ENCODE measurements around the gene SNRNP40. TPM values are rescaled to one million over a fixed set of nuclear protein-coding genes. Genes with fewer than 3 reads are reported as not detected.
"Not testable (repeated sequence)": the region's sequence is repeated elsewhere in the genome, so short reads cannot be mapped to it uniquely, and the experiment has no call there.

SNRNP40 gene
- polyA plus RNA-seq, 1 experiment = 53.1 TPM

GRCh38 chr1:31295874-31296485 lies 608 bp downstream of the SNRNP40 start:
- CTCF ChIA-PET = interaction anchor here (1.1 to 2.5 kb wide), 3 partner anchors 10 to 111 kb away, joined by 3 to 13 read pairs (median 5); no protein-coding TSS in a partner anchor
- H3K4me3 ChIP-seq (ENCODE audit: low read depth, low read length) = peak overlapping the region; percentile 97
- no peaks in the 10 kb centered on the region for H3K9me3 ChIP-seq (ENCODE audit: control insufficient read depth, insufficient read depth, low read length)
- DNase-seq (ENCODE audit: low read depth, low spot score) = no peak
- TF ChIP-seq, protein P1, sequence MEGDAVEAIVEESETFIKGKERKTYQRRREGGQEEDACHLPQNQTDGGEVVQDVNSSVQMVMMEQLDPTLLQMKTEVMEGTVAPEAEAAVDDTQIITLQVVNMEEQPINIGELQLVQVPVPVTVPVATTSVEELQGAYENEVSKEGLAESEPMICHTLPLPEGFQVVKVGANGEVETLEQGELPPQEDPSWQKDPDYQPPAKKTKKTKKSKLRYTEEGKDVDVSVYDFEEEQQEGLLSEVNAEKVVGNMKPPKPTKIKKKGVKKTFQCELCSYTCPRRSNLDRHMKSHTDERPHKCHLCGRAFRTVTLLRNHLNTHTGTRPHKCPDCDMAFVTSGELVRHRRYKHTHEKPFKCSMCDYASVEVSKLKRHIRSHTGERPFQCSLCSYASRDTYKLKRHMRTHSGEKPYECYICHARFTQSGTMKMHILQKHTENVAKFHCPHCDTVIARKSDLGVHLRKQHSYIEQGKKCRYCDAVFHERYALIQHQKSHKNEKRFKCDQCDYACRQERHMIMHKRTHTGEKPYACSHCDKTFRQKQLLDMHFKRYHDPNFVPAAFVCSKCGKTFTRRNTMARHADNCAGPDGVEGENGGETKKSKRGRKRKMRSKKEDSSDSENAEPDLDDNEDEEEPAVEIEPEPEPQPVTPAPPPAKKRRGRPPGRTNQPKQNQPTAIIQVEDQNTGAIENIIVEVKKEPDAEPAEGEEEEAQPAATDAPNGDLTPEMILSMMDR (IDR thresholded peaks at IDR 0.05; ENCODE audit: low read depth, low read length) = no peak
- POLR2A ChIA-PET = interaction anchor here (0.6 to 2.4 kb wide), 4 partner anchors 9 to 253 kb away, joined by 3 to 22 read pairs (median 4); no protein-coding TSS in a partner anchor
- H3K27ac ChIP-seq (ENCODE audit: low read depth, low read length) = peak overlapping the region; percentile 86
- no peaks in the 10 kb centered on the region for H3K27me3 ChIP-seq (ENCODE audit: control insufficient read depth, insufficient read depth, low read length)

- Histone ChIP-seq H3K27me3 (ENCODE audit: control insufficient read depth, insufficient read depth, low read length) (no peaks in the 10 kb centered on the region), H3K27ac (ENCODE audit: low read depth, low read length) (no peak overlapping the region), H3K4me3 (ENCODE audit: low read depth, low read length) (no peak overlapping the region), H3K9me3 (ENCODE audit: control insufficient read depth, insufficient read depth, low read length) (no peaks in the 10 kb centered on the region)
- no peak for DNase-seq (ENCODE audit: low read depth, low spot score)
- POLR2A ChIA-PET = no interaction called here
- TF ChIP-seq, protein P1 (IDR thresholded peaks at IDR 0.05; ENCODE audit: low read depth, low read length) = no peak
- CTCF ChIA-PET = no interaction called here
Measured at GRCh38 chr1:31289021-31289420, 7.6 kb downstream of the SNRNP40 start.

GRCh38 chr1:31287791-31288190 lies 8.8 kb downstream of the SNRNP40 start:
- H3K27ac ChIP-seq (ENCODE audit: low read depth, low read length); DNase-seq (ENCODE audit: low read depth, low spot score); H3K4me3 ChIP-seq (ENCODE audit: low read depth, low read length); CTCF ChIA-PET; H3K27me3 ChIP-seq (ENCODE audit: control insufficient read depth, insufficient read depth, low read length); H3K9me3 ChIP-seq (ENCODE audit: control insufficient read depth, insufficient read depth, low read length): not testable (repeated sequence)
- POLR2A ChIA-PET = interaction anchor here (1.6 kb wide), 1 partner anchor 9 kb away, joined by 4 read pairs; the partner anchor contains the start of genes SNRNP40 and ZCCHC17

GRCh38 chr1:31282426-31282825 lies 14.2 kb downstream of the SNRNP40 start:
- H3K27ac ChIP-seq (ENCODE audit: low read depth, low read length); H3K9me3 ChIP-seq (ENCODE audit: control insufficient read depth, insufficient read depth, low read length); CTCF ChIA-PET; H3K27me3 ChIP-seq (ENCODE audit: control insufficient read depth, insufficient read depth, low read length); DNase-seq (ENCODE audit: low read depth, low spot score); H3K4me3 ChIP-seq (ENCODE audit: low read depth, low read length): not testable (repeated sequence)
- POLR2A ChIA-PET = interaction anchor here (1.0 kb wide), 1 partner anchor 15 kb away, joined by 3 read pairs; the partner anchor contains the start of gene ZCCHC17

- POLR2A ChIA-PET = no interaction called here
- no peaks in the 10 kb centered on the region for H3K9me3 ChIP-seq (ENCODE audit: control insufficient read depth, insufficient read depth, low read length)
- H3K27ac ChIP-seq (ENCODE audit: low read depth, low read length) = no peak overlapping the region
- DNase-seq (ENCODE audit: low read depth, low spot score) = no peak
- H3K4me3 ChIP-seq (ENCODE audit: low read depth, low read length) = no peak overlapping the region
- no peaks in the 10 kb centered on the region for H3K27me3 ChIP-seq (ENCODE audit: control insufficient read depth, insufficient read depth, low read length)
- TF ChIP-seq, protein P1 (IDR thresholded peaks at IDR 0.05; ENCODE audit: low read depth, low read length) = no peak
- CTCF ChIA-PET = interaction anchor here (2.5 kb wide), 1 partner anchor 92 kb away, joined by 8 read pairs; no protein-coding TSS in a partner anchor
Measured at GRCh38 chr1:31273619-31274018, 23.0 kb downstream of the SNRNP40 start.

GRCh38 chr1:31272369-31272768 lies 24.2 kb downstream of the SNRNP40 start:
- POLR2A ChIA-PET = no interaction called here

More at GRCh38 chr1:31272369-31272768, 24.2 kb downstream of the SNRNP40 start:
- no peaks in the 10 kb centered on the region for H3K27me3 ChIP-seq (ENCODE audit: control insufficient read depth, insufficient read depth, low read length)
- CTCF ChIA-PET = interaction anchor here (2.5 kb wide), 1 partner anchor 91 kb away, joined by 8 read pairs; no protein-coding TSS in a partner anchor
- DNase-seq (ENCODE audit: low read depth, low spot score) = no peak
- no peak overlapping the region for H3K4me3 ChIP-seq (ENCODE audit: low read depth, low read length)
- TF ChIP-seq, protein P1 (IDR thresholded peaks at IDR 0.05; ENCODE audit: low read depth, low read length) = no peak
- no peaks in the 10 kb centered on the region for H3K9me3 ChIP-seq (ENCODE audit: control insufficient read depth, insufficient read depth, low read length)
- no peak overlapping the region for H3K27ac ChIP-seq (ENCODE audit: low read depth, low read length)

Measured in AG04450 (cell line).